Fibroblast of villous mesenchyme (primary cell): ENCODE data around the gene ERP44. TPM values are rescaled to one million over a fixed set of nuclear protein-coding genes. Genes with fewer than 3 reads are reported as not detected.

Experiments
- DNase-seq: peaks from one replicate; pipeline ENCODE4 v3.0.0-alpha.2; 2010; ENCODE audit warnings: low read depth
- H3K4me3 ChIP-seq: 2 replicates; pipeline ENCODE4 v1.5.1; 2011; ENCODE audit warnings: low read depth, mild to moderate bottlenecking, low read length
- CTCF ChIP-seq: IDR thresholded peaks from 2 replicates; pipeline ENCODE4 v1.5.1; 2012; ENCODE audit warnings: low read depth, mild to moderate bottlenecking, low read length; ENCODE audit not compliant: insufficient read depth
- small RNA-seq: library from RNA; depleted of rRNA; stranded (forward); fragments of <200 nt; gene quantifications from one replicate; pipeline ENCODE3, GENCODE V24; 2012
- total RNA-seq: library from RNA; depleted of rRNA; stranded (reverse); fragments of >200 nt; gene quantifications from 2 replicates; pipeline ENCODE4 v1.2.3, GENCODE V29; 2012

ERP44 gene
- total RNA-seq, 1 donor = 22.0 TPM

- no peak overlapping the region for H3K4me3 ChIP-seq
- no peak for TF ChIP-seq CTCF
- DNase-seq = no peak
Measured at GRCh38 chr9:99948482-99948881, 150.3 kb downstream of the ERP44 start.

- no peak for DNase-seq
- TF ChIP-seq CTCF = peak; percentile 38
- H3K4me3 ChIP-seq = no peak overlapping the region
Measured at GRCh38 chr9:99947395-99947794, 151.4 kb downstream of the ERP44 start.

- no peak for TF ChIP-seq CTCF
- no peak overlapping the region for H3K4me3 ChIP-seq
- no peak for DNase-seq
Measured at GRCh38 chr9:99936947-99937587, 161.7 kb downstream of the ERP44 start.

- no peak for TF ChIP-seq CTCF
- peak; percentile 9 for DNase-seq
- H3K4me3 ChIP-seq = no peak overlapping the region
Measured at GRCh38 chr9:99931155-99931840, 167.5 kb downstream of the ERP44 start.

- TF ChIP-seq CTCF = no peak
- H3K4me3 ChIP-seq = no peak overlapping the region
- no peak for DNase-seq
Measured at GRCh38 chr9:99929652-99930051, 169.1 kb downstream of the ERP44 start.

Small RNAs within 50 kb of the gene (small RNA-seq; reads per million reads assigned to genes)
- not detected for gene RN7SL75P

Other genes starting within 250 kb of the ERP44 start
- 23.5 and 35.0 TPM in 2 replicates for gene STX17, start 192.3 kb downstream of the ERP44 start, total RNA-seq
- gene INVS, start 243 bp upstream of the ERP44 start, total RNA-seq = 25.8 and 37.1 TPM in 2 replicates